HG02588 (cell line): ENCODE results near the gene NIBAN1.

Experiments
- ATAC-seq: cut with Tn5 transposase; IDR thresholded peaks from one replicate; pipeline ENCODE4 v1.9.1; 2021; ENCODE audit warnings: mild to moderate bottlenecking, moderate library complexity; ENCODE audit not compliant: unreplicated experiment

NIBAN1 gene

DNA sequence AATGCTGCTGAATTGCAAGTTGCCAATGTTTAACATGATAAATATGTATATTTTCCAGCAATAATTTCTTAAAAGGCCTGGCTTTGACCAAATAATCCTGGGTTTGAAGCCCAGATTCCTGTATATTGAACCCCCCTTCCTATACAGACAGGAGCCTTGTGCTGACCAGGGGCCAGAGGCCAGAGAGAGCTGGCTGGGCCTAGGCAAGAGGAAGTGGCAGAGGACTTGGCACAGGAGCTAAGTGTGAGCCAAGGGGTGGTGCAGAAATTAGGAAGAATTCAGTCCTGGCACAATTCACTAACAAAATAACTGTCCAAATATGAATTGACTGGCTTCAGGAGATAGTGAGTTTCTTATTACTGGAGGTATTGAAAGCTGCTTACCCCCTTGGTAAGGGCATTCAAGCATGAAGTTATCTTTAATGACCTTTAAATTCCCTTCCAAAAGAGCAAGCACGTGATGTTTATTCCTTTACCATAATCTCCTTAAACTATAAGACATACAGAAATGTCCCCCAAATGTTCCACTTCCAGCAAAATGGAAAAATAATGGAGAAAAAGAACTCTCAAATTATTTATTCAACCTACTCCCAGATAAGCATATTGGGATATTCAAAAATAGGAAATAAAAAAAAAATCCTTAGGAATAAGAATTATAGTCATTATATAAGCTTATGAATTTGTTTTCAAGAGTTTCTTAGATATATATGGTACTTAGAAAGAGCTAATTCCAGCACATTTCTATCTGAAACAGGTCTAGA lies 26.6 kb downstream of the NIBAN1 start:
- ATAC-seq = no peak

GRCh38 chr1:184945678-184946412 lies 28.5 kb downstream of the NIBAN1 start:
- ATAC-seq = peak; percentile 43

DNA sequence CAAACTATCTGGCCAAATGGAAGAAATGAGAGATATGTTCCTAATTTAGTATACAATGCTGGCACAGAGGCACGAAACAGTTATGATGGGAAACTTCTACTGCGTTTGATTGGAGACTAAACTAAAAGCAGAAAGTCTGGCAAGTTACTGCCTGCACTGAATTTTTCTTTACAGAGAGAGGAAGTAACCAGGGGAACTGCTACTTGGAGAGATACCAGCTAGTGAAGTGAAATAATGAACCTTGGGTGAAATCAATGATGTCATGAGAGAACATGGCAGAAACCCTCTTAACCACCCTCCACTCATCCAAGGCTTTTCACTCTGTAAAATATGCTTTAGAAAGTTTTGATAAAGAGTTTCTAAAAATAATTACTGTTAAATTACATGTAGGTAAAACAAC lies 29.3 kb downstream of the NIBAN1 start:
- ATAC-seq = peak; percentile 42

DNA sequence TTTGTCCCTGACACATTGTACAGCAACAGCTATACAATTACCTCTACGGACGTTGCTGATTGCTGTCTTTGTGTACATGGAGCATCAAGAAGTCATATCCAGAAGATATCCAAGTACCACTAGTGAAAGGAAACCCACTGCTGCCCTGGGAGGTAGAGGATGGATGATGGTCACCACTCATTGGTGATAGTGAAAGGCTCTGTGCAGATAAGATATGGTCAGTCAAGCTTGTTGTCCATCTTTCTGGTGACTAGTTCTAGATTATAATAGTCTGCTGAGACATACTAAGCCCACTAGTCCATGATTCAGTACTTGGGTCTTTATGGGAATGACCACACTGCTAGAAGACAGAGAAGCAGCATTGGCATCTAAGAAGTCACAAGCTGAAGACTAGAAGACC lies 30.3 kb downstream of the NIBAN1 start:
- ATAC-seq = no peak

DNA sequence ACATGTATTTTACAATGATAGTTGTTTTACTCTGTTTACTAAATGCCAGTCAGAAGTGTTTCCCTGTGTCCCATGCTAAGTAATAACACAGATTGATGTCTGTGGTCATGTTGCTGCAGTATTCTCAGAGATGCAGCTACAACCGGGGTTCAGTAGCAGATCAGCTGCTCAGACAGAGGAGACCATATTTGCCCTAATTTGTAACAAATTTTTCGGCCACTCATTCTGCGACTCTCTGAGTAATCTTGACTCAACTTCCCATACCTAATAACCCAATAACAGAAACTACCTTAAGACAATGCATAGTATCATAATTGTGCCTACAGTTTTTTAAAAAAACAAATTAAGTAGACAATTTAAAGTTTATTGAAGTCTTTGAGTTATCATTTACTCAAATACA lies 32.6 kb downstream of the NIBAN1 start:
- ATAC-seq = peak; percentile 63

- peak; percentile 16 for ATAC-seq
Measured at GRCh38 chr1:184941410-184941733, 32.9 kb downstream of the NIBAN1 start.

DNA sequence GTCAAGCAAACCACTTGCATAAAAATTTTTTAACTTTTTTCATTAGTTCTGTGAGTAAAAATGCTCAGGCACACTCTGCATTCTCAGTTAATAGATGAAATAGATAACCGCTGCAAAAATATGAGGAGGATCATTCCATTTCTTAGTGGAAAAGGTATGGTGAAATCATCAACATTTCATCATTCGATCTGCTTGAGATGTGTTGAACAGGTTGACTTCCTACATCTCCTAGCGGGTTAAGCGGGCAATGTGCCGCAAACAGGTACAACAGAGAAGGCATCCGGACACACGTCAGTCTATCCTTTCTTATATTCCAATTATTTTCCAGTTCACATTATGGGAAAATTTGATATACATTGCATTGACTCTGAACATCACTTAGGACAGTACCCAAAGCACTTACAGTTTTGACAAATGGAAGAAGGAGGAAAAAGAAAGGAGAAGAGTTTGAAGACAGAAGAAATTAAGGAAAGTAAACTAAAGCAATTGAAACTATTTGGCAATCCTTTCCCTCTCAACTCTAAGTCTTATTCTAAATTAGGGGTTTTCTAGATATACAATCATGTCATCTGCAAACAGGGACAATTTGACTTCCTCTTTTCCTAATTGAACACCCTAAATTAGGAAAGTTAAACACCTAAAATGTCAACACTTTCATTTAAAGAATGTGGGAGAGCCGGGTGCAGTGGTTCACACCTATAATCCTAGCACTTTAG lies 33.5 kb downstream of the NIBAN1 start:
- no peak for ATAC-seq

DNA sequence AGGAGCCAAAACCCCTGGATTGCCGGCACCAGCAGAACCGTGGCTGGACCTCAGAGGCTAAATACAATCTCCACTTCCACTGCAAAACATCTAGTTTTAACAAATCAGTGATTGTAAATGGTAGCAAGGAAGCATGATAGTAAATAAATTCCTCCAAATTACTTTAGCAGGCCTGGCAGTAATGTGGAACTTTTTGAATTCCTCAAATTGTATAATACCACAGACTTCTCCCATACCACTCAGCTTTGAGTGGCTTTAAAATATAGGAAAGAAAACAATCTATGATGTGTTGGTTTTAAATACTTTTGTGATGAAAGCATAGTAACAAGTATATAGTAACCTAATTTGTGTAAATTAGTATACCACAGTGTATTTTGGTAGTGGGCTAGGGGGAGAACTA lies 34.1 kb downstream of the NIBAN1 start:
- no peak for ATAC-seq

DNA sequence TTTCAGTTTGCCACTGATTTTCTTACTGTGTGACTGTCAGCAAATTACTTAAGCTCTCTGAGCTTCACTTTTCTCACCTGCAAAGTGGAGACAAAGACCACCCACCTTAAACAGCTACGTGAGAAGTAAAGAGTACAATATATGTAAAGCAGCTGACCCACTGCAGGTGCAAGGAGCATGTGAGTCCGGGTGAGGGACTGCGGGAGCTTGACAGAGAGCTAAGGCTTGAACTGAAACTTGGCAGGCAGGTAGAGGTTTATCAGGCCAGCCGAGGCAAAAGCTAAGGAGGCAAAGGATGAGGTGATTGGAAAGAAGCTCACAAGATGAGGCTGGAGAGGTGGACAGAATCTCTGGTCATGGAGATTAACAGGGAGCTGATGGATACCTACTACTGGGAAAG lies 36.6 kb downstream of the NIBAN1 start:
- no peak for ATAC-seq

DNA sequence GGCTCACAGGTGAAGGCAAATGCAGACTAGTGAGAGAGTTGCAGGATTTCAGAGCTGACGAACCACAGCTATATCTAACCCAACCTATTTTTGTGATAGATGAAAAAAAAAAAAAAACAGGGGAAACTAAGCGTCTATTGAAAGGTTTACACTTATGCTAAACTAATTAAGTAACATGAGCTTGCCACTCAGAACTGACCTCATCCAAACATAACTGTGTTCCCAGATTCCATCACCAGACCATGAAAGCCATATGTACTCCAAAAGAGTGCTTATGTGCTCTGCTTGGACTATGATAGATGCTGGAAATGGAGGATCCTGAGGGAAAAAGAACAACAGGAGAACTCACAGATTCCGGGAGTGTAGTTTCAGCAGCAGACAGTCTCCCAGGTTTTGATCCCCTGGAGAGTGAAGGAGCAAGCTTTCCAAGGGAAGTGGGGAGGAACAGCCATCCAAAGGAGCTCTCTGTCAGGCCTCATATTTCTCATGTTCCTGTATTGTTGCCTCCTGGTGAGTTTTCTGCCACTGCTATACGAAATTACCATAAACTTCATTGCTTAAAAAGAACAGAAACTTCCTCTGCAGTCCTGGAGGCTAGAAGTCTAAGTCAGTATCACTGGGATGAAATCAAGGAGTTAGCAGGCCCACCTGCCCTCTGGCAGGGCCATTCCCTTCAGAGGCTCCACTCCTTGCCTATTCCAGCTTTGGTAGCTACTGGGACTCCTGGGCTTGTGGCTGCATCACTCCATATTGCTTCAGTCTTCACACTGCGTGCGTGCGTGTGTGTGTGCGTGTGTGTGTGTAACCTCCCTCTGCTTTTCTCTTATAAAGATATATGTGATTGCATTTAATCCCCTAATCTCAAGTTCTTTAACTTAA lies 38.1 kb downstream of the NIBAN1 start:
- no peak for ATAC-seq

GRCh38 chr1:184933944-184934343 lies 40.4 kb downstream of the NIBAN1 start:
- ATAC-seq = no peak

DNA sequence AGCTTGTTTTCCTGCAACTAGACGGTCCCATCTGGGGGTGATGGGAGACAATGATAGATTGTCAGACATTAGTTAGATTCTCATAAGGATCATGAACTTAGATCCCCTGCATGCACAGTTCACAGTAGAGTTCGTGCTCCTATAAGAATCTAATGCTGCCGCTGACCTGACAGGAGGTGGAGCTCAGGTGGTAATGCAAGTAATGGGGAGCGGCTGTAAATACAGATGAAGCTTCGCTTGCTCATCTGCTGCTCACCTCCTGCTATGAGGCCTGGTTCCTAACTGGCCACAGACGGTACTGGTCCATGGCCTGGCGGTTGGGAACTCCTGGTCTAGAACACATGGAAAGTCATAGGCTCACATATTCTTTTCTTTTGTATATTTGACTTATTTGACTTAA lies 42.0 kb downstream of the NIBAN1 start:
- ATAC-seq = no peak

DNA sequence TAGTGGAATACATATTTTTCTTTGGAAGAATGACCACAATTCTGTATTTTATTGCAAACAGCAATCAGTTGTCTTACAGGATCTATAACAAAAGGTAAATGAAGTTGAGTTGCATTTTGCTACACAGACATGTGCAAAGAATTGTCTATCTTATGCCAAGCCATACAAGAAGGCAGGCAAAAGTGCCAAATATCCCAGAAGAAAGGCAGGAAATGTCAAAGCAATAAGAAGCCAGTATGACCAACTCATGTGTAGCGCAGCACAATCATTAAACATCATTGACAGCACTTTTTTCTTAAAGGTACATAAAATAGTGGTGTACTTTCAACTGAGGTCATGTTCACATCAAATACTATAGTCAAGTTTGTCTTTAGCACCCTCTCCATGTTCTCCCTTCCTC lies 42.7 kb downstream of the NIBAN1 start:
- ATAC-seq = no peak

- no peak for ATAC-seq
Measured at GRCh38 chr1:184930645-184931044, 43.7 kb downstream of the NIBAN1 start.

DNA sequence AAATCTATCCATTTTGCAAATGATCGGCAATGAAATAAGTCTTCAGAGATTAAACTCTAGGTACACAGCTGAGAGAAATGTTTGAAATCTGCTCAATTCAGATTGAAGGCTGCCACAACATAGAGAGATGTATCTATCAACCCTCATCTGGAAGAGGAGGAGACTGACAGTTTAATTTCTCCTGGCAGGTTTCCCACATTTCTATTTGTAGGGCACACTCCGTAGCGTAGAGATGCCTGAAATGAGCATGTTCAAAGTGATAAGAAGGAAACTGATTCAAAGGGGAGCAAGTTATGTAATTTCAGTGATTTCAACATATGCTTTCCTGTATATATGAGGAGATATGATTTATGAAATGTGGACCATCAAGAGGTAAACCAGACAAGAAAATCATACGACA lies 44.1 kb downstream of the NIBAN1 start:
- ATAC-seq = no peak

DNA sequence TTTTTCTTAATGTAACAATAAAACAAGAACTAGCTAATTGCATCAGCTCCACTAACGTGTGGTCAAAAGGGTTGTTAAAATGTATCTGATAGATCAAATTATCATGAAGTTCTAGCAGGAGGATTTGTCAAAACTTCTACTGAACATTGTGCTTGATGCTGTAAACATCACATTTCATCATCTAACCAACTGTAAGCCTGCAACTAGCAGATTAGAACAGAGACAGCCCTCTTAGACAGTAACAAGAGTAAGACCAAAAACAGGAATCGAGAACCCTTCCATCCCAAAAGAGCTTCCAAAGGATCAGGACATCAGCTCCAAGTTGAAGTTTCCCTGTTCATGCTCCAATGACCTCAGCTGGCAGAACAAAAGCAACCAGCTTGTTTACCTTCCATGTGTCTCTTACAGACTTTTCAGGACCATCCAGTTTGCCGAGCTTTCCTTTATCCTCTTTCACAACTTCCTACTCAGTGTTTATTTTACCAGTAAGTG lies 44.6 kb downstream of the NIBAN1 start:
- ATAC-seq = no peak

GRCh38 chr1:184928394-184928793 lies 45.9 kb downstream of the NIBAN1 start:
- no peak for ATAC-seq
